B cell (primary cell): ENCODE results near the gene ARHGAP26.

ENCODE experiments used
- CTCF ChIP-seq: fragments of 200-600 bp; IDR thresholded peaks from one replicate; pipeline ENCODE4 v1.8.0; 2022; ENCODE audit warnings: antibody characterized with exemption, mild to moderate bottlenecking
- EZH2 ChIP-seq: IDR thresholded peaks from 2 replicates; pipeline ENCODE4 v1.6.1; 2012; ENCODE audit warnings: borderline replicate concordance, low read depth, mild to moderate bottlenecking, moderate library complexity, low read length; ENCODE audit not compliant: insufficient read depth, poor library complexity, severe bottlenecking

GRCh38 chr5:143206196-143207053, 436.2 kb downstream of the ARHGAP26 start:
- TF ChIP-seq EZH2: no peak
- no peak for TF ChIP-seq CTCF
